Measurements from ENCODE around the gene MCRS1.

MCRS1 gene

DNA sequence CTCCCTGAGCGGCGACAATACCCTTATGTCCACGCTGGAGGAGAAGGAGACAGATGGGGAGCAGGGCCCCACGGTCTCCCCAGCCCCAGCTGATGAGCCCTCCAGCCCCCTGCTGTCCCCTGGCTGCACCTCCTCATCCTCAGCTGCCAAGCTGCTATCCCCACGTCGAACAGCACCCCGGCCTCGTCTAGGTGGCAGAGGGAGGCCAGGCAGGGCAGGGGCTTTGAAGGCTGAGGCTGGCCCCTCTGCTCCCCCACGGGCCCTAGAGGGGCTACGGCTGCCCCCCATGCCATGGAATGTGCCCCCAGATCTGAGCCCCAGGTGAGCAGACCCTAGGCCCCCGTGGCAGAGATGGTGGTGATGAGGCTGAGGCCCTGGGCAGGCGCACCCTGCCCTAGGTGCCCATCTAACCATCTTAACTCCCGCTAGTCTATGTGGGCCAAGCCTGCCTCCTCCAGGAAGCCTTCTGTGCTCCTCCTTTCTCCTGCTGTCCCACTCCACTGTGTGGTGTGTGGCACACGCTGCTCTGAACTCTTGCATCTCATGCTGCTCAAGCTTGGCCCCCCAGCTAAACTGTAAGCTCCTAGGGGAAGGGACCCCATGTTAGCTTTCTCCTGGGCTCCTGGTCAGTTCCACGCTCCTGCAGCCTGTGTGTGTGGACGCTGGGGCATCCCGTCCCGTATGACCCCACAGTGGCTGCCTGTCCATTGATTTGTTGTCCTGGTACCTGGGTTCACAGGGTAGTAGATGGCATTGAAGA is 12.1 kb downstream of the MCRS1 start:
- no peak for DNase-seq

DNA sequence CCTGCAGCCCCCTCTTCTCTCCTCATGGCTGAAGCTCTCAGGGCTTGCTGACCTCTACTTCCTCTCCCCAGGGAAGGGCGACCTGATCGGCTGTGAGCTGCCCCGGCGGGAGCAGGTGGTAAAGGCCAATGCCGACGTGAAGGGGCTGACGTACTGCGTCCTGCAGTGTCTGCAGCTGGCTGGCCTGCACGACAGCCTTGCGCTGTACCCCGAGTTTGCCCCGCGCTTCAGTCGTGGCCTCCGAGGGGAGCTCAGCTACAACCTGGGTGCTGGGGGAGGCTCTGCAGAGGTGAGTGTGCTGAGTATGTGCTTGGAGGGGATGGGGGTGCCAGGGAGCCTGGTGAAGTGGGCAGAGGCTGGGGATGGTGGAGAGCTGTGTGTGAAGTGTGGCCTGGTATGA is 13.7 kb downstream of the MCRS1 start:
- no peak for DNase-seq

- DNase-seq: no peak
Measured at GRCh38 chr12:49553512-49554088, 14.3 kb downstream of the MCRS1 start.

DNA sequence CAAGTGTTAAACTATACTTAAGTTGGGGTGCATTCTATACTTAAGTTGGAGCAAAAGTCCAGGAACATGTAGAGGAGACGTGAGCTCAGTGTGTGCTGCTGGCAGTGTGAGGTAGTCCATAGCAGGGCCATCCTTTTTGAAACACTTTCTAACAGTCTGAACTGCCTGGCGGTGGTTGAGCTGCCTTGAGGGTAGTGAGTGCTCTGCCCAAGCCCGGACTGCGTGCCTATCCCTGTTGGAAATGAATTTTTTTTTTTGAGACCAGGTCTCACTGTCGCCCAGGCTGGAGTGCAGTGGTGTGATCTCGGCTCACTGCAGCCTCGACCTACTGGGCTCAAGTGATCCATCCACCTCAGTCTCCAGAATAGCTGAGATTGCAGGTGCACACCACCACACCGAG is 15.0 kb downstream of the MCRS1 start:
- DNase-seq: no peak

GRCh38 chr12:49552425-49552824 is 15.5 kb downstream of the MCRS1 start:
- no peak for DNase-seq

GRCh38 chr12:49552014-49552413 is 15.9 kb downstream of the MCRS1 start:
- DNase-seq: no peak

DNA sequence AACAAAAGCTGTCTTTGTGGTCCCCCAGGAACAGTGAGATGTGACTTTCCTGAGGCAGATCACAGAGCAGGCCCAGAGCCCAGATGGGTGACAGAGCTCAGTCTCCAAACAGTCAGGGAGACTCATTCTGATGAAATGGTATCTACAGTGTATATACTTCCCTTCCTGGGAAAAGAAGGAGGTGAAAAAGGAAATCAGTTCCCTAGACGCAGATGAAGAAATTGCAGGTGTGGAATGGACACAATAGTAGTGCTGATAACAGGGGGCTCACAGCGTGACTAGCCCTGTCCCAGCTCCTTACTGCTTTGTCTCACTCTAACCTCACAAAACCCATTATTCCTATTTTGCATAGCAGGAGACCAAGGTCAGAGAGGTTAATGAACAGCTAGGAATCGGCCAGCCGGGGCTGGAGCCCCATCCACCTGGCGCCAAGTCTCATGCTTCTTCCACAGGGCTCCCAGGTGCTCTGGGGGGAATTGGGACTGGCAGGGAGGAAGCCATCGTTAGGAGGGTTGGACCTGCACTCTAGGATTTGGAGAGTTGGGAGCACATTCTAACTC is 17.2 kb downstream of the MCRS1 start:
- no peak for DNase-seq

- no peak for DNase-seq
Measured at GRCh38 chr12:49549735-49550692, 17.9 kb downstream of the MCRS1 start.

DNA sequence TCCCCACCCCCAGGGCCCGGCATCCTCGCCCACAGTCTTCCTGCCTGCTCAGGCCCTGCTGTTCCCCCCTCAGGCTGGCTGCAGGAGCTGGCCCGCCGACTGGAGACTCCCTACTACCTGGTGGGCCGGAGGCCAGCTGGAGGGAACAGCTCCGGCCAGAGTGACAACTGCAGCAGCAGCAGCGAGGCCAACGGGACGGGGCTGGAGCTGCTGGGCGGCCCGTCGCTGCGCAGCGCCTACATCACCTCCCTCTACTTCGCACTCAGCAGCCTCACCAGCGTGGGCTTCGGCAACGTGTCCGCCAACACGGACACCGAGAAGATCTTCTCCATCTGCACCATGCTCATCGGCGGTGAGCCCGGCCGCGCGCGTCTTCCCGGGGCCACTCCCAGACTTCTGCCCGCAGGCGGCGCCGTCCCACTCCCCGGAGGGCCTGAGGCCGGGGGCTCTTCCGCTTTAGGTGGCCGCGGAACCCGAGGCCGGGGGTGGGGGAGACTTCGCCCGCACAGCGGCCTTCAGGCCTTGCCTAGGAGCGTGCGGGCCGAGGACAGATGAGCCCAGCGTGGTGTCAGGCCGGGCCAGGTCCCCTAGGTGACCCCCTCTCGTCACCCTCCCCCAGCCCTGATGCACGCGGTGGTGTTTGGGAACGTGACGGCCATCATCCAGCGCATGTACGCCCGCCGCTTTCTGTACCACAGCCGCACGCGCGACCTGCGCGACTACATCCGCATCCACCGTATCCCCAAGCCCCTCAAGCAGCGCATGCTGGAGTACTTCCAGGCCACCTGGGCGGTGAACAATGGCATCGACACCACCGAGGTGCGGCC is 18.9 kb downstream of the MCRS1 start:
- no peak for DNase-seq

- no peak for DNase-seq
Measured at GRCh38 chr12:49548481-49548821, 19.5 kb downstream of the MCRS1 start.

DNA sequence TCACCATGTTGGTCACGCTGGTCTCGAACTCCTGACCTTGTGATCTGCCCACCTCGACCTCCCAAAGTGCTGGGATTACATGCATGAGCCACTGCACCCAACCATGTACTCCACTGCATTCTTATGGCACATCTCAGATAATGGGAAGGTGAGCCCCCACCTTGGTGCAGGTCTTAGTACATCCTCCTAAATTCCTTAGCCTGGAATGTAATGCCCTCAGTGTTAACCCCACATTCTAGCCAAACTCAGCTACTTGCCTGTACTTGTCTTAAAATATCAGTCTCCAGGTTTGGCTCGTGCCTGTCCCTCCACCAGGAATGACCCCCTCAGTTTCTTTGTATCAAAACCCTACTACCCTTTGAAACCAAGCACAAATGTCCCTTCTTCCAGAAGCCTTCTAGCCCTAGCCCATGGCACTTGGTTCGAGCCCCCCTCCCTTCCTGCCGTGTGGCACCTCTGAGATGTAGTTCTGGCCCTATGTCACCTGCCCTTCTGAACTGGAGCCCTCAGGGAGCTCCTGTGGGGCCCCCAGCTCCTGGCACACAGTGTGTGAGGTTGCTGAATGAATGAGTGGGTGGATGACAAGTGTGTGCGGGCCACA is 20.8 kb downstream of the MCRS1 start:
- no peak for DNase-seq

DNA sequence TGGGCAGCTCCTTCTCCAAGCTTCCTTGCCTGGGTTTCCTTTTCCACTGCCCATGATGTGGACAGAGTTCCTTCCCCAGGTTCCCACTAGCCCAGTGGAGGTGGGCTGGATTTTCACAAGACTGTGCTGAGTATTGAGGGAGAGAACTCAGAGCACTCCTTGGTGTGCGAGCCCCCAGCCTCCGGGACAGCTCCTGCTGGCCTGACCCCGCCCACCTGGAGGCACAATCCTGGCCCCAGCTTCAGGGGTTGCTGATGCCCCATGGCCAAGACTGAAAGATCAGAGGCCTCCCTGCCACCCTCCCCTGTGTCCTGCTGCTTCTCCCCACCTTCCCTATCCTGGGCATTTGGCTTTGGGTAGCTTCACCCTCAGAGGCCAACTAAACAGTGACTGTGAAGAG is 21.5 kb downstream of the MCRS1 start:
- no peak for DNase-seq

DNA sequence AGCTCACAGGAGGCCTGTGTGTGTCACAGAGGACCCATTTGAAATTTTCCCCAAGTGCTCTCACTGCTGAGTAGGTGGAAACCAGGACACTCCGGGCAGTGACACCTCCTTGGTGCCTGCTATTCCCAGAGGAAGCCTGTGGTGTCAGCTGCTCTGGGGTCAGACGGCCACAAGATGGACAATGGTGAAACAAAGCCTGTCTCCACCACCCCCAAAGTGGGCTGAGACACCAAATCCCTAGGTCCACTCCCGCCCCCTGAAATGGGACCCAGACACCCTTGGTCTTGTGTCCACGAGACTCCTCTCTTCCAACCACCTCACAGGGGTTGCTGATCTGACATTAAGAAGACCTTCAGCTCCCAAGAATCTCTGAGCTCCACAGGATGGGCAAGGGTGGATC is 22.1 kb downstream of the MCRS1 start:
- no peak for DNase-seq

DNA sequence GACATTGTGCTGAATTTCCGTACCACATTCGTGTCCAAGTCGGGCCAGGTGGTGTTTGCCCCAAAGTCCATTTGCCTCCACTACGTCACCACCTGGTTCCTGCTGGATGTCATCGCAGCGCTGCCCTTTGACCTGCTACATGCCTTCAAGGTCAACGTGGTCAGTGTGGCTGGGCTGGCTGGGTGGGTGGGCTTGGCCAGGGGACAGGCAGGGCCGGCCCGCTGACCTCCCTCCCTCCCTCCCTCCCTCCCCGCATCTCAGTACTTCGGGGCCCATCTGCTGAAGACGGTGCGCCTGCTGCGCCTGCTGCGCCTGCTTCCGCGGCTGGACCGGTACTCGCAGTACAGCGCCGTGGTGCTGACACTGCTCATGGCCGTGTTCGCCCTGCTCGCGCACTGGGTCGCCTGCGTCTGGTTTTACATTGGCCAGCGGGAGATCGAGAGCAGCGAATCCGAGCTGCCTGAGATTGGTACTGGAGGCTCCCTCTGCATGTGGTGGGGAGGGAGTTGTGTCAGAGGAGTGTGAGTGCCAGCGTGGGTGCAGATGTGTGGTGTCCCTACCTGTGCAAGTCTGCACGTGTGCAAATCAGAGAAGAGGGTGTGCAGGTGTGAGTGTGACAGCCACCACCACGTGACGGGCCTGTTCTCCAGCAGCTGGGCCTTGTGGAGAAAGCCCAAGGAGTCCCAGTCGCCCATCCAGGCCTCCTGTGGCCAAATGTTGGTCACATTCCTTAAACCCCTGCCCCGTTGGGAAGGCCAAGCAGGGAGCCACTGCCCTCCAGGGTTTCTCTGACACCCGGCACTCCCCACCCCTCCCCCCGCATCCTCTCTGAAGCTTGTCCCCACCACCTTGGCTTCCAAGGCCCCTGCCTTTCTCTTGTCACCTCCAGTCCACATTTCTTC is 23.8 kb downstream of the MCRS1 start:
- DNase-seq: no peak

DNA sequence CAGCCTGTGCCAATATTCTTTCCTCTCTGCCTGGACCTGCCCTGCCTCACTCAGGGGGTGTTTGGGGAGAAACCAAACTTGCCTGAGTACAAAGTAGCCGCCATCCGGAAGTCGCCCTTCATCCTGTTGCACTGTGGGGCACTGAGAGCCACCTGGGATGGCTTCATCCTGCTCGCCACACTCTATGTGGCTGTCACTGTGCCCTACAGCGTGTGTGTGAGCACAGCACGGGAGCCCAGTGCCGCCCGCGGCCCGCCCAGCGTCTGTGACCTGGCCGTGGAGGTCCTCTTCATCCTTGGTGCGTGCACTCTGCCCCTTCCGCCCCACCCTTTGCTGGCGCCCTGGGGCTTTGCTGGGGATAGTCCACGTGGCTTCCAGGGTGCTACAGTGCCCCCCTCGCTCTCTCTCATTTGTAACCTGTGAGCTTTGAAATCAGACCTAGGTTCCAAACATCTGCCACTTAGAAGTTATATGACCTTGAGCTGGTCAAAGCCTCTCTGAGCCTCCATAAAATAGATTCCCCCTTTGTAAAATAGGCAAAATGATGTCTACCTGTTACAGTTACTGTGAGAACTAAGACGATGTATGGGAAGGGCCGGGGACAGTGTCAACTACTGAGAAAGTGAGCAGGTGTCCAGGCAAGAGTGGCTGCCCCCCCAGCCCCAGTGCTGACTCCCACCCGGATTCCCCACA is 24.6 kb downstream of the MCRS1 start:
- DNase-seq: no peak

- DNase-seq: no peak
Measured at GRCh38 chr12:49542592-49543160, 25.3 kb downstream of the MCRS1 start.

DNA sequence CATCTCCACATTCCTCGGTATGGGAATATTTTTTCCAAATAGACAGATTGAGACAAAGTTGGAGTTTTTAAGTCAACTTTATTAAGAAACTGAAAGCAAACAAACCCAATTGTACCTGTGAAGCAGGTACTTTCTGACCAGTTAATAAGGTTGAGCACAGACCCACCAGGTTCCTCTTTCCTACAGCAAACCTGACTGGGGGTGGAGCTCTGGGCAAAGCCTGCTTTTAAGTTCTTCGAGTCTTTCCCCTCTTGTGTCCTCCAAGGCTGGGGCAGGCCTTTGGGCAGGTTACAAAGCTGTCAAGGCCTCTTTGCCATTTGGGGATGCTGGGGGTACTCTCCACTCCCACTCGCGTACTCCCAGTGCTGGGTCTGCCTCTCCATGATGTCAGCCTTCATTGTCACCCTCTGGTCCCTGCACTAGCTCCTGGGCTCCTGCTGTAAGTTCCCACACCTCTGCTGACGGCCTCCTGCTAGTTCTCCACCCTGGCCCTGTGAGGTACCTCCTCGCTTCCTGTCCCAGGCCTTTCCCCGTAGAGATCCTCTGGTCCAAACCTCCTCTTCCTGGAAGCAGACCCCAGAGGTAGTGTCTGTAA is 25.9 kb downstream of the MCRS1 start:
- DNase-seq: no peak

DNA sequence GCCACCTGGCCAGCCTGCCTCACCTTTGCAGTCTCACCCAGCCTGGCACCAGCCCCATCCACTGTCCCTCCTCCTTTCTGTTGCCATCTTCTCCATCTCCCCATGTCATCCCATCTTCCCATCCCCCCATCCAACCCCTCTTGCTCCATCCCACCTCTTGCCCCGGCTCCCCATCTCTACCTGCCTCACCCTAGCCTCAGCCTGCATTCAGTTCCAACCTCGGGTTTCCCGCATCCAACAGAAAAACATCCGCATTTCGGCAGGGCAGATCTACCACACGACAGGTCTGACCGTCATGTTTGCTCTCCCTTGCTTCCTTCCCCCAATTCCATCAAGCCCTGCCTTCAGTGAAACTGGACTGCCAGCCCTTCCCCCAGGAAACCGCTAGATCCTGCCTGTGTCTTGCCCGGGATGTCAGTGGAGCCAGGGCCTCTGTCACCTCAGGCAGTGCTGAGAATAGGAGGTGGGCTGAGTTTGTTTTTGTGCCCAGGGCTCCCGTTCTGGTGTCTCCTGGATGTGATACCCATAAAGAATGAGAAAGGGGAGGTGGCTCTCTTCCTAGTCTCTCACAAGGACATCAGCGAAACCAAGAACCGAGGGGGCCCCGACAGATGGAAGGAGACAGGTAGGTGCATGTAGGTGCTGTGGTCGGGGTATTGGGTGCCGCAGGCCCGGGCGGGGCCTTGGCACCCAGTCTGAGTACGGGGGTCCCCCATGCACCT is 26.6 kb downstream of the MCRS1 start:
- no peak for DNase-seq

Data from activated CD4-positive, alpha-beta T cell treated with anti-CD3 and anti-CD28 coated beads for 1 hour (primary cell).